HG02938 (cell line): Measurements from ENCODE around the gene DKK3.

Experiments used
- ATAC-seq: cut with Tn5 transposase; IDR thresholded peaks from one replicate; pipeline ENCODE4 v1.9.1; 2021; ENCODE audit warnings: mild to moderate bottlenecking, moderate library complexity; ENCODE audit not compliant: unreplicated experiment

DKK3 gene

DNA sequence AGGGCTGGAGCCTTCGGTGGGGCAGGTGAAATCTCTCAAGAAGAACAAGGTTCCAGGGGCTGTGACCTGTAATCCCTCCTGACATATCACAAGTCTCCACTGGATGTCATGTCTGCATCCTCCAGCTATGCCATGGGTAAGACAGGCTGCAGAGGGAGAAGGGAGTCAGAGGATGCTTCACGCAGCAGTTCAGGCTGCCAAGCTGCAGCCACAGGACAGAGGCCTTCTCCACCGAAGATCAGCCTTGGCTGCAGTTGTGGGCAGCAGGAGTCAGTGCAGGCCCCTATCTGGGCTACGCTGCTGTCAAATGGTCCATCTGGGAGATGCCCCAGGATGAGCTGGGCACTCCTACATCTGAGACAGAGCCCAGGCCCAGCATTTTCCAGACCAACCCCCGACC is 25.0 kb downstream of the DKK3 start:
- ATAC-seq: no peak

DNA sequence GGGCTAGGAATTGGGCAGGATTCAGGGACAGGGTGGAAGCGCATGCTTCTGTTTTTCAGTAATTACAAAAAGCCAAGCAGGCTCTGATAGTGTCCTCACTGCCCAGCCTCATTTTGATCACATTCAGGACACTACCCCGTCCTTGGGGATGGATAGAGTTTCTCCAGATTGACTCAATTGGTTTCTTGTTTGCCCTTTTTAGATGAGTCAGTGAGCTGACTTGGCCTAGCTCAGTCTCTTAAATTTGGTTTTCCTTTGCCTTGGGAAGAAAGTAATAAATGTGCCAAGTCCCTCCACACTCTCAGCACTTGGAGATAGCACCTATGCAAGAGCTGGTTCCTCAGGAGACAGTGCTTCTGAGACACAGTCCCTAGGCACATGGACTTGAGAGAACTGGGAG is 25.5 kb downstream of the DKK3 start:
- no peak for ATAC-seq

DNA sequence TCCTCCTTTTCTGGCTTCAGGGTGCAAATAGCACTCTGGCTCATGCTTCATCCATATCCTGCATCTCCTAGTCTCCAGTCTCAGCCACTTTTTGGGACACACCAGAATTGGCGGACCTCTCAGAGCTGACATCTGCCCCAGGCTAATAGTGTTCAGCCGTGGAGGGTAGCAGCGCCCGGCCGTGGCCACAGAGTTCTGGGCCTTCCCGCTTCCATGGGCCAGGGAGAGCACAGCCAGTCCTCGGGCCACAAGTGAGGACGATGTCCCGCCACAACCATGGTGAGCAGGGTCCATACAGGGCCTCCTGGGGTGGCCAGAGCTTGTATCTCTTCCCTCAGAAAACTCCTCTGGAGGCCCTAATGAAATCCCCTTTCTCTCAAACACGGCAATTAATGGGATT is 26.0 kb downstream of the DKK3 start:
- ATAC-seq: no peak

DNA sequence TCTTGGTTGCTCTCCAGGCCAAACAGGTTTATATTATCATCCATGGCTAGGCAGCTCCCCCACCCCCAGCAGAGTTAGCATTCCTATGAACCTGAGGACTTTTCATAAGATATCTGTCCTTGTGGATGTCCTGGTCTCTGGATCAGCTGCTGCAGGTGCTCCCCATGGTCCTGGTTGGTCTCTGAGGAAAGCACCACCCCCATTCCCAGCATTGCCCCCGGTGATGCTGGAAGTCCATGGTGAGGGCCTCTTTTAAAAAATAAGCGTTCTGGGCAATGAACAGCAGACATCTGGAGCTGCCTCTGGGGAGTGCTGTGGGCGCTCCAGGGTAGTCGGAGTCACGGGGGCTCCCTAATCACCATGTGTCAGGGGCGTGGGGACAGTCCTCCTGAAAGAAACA is 26.6 kb downstream of the DKK3 start:
- ATAC-seq: no peak

DNA sequence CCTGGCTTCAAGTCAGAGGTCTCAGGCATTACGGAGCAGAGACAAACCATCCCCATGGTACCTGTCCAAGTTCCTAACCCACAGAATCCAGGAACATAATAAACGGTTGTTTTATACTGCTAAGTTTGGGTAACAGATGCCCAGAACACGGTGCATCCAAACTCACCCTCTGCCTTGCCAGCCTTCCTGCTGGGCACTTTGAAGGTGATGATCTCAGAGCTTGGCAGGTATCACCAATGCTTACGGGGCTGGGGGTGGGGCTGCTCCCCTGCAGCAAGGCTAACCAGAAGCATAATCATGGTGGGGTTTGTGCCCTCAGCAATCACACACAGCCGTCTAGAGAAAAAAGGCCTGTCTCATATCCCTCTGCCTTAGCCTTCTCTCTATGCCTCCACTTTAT is 27.1 kb downstream of the DKK3 start:
- no peak for ATAC-seq

DNA sequence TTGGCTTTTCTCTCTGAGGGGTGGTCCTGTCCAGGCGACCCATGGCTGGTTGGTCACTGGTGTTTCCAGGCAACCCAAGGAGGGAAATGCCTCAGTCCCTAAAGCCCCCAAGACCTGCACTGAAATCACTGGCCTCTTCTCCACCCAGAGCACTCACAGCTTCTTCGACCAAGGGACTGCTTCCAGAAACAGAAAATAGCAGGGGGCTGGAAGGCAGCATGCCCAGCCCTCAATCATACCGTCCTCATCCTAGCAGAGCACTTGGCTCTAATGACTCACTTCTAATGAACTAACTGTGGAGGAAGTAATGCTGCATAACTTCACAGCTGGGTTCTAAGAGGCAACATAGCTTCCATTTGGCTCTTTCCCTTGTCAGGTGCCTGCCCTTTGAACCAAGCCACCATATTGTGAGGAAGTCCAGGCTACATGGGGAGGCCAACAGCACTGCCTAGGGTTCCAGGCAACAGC is 27.6 kb downstream of the DKK3 start:
- no peak for ATAC-seq

DNA sequence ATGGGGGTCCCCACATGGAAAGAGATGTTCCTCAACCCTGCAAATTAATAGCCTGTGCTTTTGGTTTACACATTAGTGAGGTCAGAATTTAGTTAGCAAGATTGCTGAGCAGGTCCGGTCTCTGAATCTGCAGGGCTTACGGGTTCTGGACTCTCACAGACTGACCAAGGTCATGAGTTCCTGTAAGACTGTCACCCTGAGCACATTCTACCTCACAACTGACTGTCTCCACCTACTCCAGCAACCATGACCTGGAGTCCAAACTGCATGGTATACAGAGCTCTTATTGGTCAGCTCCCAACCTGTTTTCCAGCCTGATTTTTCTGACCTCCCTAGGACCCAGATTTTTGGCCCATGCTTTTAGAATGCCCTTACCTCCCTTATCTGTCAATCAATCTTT is 28.2 kb downstream of the DKK3 start:
- no peak for ATAC-seq

DNA sequence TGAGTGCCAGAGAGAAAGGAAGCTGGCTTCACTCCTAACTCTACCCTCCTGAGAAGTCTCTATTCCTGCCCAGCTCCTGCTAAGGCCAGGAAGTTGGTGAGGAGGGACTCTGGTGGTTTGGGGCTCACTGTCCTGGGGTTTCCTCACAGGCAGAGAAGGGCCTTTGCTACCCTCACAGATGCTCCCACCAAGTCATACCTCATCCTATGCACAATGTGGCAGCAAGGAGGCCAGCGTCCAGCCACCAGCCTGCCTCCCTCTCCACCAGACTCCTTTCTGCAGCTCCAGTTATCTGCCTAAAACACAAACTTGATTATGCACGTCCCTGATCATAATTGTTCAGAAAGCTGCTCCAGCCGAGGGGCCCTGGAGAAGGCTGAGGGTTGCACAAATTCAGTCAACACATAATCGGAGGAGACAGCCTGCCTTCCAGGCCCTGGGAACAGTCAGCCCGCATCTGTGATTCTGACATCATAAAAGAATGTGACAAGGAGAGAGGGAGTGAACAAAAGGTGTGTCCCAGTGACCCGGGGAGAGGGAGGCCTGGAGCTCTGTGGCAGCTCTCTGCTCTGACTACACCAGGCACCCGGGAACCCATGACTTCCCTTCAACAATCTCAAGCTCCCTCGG is 28.8 kb downstream of the DKK3 start:
- ATAC-seq: no peak

DNA sequence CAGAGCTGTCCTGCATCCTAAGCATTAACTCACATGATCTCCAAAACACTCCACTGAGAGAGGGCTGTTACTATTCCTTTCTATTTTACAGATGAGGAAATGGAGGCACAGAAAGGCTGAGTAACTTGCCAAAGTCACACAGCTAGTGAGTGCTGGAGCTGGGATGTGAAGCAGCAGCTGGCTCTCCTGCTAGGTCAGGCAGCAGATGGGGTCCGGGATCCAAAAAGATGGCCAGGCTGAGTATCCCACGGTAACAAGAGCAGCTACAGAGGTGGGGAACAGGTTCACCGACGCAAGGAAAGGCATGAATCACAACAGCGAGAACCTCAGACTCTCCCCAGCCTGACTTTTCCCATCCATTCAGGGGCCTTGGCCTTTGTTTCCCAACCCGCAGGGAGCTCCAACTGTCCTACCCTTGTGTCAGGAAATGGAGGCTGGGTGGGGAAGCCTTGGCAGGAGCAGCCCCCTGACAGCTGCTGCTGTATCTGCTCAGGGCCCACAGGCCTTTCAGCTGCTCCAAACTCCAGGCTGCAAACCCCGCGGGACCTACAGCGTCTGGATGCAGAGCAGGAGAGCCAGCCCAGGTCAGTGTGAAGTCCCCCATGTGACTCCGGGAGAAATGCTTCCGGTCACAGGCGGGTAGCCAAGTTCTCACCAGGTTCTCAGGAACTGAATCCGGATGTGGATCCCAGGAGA is 29.5 kb downstream of the DKK3 start:
- no peak for ATAC-seq

DNA sequence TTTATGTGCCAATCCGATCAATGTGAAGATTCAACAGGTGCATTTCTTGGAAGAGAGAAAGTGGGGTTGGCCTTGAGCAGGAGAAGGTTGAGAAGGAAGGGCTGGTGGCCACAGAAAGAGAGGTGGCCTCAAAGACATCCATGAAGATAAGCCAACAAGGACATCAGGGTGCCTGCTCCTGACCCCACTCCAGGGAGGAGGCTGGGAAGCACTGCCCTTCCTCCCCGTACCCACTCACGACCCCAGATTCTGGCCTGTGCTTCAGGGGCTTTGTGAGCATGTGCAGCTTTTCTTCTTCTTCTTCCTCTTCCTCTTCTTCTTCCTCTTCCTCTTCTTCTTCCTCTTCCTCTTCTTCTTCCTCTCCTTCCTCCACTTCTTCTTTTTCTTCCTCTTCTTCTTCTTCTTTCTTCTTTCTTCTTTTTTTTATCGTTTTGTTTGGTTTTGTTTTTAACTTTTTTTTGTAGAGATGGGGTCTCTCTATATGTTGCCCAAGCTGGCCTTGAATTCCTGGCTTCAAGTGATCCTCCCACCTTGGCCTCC is 30.3 kb downstream of the DKK3 start:
- ATAC-seq: no peak

DNA sequence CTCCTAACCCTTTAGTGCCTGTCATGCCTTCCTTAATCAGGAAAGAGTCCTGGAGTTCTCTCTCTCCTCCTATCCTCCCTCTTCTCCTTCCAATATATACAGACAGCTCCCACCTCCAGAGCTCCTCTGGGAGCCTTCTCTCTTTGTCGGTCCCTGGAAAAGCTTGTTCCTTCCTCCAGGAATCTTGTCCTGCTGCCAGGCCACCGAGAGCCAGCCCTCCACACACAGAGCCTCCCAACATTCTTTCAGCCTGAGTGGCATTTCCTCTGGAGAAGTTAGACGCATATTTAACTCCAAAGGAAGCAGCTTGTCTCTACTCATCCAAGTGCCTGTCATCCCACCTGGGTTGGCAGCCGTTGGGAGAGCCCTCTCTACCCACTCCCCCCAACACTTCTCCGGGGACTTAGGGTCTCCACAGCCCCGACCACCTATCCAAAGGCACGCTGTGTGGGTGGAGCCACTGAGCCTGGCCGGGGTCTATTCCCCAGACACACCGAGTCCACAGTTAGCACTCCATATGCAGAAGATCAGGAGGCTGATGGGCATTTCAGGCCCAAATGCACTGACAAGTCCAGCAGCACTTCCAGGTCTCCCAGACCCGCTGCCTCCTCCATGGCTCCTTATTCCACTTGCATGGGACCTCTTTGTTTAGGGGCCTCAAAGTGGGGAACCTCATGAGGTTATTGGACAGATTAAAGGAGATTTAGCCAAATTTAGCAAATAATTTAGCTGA is 31.1 kb downstream of the DKK3 start:
- ATAC-seq: no peak

DNA sequence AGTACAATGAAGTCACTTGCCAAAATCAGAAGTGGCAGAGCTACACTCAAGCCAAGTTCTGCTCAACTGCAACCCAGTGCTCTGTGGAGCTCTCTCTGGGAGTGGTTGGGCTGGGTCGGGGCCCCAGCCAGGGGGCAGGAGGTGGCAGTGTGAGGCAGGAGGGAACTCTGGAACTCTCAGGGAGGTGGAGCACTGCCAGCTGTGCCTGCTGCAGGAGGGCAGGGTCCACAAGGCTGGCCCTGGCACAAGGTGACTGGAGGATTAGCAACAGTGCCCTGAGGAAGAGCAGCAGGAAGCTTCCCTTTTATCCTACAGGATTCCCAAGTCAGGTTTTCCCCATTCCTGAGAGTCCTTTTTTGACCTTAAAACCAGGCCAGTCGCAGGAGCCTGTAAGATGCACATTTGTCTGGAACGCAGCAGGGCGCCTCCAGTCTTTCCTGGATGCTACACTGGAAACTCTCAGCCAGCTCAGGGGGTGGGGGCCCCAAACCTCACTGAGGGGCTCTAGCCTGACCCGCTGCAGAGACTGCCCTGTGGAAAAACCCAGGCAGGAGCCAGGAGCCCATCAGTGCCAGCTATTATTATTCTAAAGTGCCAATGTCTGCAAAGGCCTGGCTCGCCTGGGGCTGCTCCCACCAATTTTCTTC is 31.8 kb downstream of the DKK3 start:
- no peak for ATAC-seq

DNA sequence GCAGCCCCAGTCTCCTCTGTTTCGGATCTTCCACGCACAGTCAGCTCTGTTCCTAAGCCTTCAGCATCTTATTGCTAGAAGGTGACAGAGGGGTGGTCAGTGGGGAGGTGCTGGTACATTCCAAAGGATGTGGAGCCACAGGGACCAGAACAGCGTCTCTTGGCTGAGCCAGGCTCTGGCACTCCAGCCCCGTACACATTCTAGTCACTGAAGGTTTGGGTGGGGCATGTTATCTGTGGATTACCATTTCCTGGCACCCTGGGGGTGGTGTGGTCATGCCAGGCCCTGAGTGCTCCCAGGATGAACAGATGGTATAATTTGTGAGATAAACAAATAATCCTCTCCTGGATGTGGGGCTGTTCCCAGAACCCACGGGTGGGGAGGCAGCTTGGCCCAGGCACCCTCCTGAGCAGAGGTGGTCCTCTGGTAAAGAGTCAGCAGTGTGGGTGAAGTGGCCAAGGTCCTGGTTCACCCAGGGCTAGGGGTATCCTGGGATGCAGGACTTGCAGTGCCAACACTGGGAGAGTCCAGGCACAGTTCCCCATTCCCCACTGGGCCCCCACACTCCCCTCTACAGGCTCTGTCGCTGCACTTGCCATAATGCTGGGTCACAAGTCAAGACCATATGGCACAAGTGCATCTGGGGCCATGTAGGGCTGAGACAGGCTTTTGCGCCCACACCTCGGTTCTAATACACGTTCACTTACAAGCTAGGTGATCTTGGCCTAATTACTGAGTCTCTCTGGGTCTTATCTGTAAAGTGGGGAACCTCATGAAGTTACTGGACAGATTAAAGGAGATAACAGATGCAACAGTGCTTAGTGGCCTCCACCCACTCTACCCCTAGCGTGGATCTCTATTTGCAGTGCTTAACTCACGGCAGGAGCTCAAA is 33.0 kb downstream of the DKK3 start:
- ATAC-seq: no peak

DNA sequence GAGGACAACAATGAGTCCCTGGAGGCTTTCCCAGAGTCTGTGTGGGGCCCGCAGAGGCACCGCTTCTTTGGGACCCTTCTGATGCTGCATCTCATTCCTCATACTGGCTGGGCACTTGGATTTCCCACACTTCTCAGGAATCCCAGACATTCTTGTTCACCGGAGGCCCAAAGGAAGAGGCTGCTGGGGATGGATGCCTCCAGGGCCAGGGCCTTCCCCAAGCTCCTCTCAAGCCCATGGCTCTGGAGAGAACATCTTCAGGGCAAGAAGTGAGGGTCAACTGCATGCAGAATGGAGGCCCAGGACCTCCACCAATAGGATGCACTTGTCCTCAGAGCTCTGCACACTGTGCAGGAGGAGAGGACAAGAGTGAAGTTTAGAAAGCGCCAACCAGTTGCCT is 34.6 kb downstream of the DKK3 start:
- ATAC-seq: no peak

DNA sequence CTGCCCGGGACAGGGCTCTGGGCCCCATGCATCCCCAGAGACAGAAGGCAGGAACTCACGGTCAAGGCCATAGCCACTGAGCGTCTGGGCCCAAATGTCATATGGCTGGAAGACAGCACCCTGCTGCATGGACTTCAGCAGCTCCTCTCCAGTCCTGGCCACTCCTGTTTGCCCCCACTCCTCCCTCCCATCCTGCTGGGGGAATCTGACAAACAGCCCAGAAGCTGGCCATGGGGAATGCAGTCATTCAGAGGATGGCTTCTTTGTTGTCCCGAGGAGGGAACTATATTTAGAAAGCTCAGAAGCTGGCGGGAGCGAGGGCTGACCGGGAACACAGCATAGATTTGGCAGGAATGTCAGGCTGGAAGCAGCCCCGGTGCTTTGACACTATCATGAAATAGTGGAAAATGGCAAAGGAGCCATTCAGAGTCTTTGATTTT is 35.0 kb downstream of the DKK3 start:
- ATAC-seq: no peak

DNA sequence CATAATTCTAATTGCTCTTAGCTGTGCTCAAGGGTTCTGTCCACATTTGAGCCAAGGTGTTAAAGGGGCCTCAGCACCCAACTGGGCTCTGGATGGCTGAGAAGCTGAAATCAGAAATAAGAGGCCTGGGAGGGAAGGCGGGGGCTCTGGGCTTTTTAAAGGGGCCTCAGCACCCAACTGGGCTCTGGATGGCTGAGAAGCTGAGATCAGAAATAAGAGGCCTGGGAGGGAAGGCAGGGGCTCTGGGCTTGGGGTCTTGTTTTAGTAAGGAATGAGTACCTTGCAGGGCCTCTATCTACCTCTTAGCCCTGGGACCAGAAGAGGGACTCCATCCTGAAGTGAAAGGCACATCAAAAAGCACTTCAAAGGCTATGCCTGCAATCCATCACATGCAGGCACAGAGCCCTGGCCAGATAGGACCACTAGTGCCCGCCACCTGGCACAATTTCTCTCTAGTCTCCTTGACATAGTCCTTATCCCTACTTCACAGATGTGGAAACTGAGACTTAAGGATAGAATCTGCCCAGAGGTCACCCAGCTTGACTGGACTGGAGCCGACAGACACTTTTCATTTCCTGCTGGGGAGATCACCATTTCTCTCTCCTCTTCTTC is 35.6 kb downstream of the DKK3 start:
- no peak for ATAC-seq

DNA sequence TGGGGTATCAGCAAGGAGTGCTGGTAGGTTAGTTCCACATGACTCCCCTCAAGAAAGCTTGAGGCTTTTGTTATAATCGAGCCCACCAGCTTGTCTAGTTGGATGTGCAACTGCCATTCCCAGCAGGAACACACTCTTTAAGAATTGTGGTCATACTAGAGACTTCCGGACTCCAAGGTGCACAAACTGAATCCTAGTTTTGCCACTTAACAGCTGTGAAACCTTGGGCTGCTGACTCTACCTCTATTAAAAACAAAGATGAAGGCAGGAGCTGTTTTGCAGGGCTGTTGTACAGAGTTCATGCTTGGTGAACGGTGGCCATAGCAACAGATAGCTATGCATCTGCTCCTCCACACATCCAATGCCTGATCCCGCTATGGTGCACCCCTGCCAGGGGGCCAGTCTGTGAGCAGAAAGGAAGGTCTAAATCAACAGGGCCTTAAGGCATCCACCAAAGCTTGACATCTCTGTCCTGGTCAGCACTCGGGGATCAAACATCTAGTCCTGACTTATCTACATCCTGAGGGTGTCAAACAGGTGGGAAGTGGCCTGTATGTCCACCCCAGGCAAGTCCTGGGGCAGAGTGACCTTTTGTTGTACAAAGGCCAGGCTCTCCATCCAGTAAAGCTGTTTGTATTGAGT is 36.4 kb downstream of the DKK3 start:
- ATAC-seq: no peak

DNA sequence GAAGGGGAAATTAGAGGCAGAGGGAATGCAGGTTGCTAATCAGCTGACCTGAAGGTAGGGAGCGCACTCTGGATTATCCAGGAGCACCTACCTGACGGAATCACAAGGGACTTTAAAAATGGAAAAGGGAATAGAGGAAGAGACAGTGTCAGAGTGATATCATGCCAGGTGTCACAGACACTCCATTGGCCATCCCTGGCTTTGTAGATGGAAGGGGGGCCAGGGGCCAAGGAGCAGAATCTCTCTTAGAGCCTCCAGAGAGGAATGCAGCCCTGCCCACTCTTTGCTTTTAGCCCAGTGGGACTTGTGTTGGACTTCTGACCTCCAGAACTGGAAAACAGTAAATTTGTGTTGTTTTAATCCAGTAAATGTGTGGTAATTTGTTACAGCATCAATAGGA is 37.9 kb downstream of the DKK3 start:
- no peak for ATAC-seq
